Nephron progenitor cell (in vitro differentiated cells): ENCODE data around the gene ATP9B.
A peak's percentile ranks its signal among the peaks of the same experiment; 100 is the strongest.

Experiments
- DNase-seq: peaks from one replicate; pipeline ENCODE4 v3.0.0; 2021
- H3K27ac Mint-ChIP-seq: 2 replicates; pipeline ENCODE4 v1.8.0; 2021; ENCODE audit warnings: mild to moderate bottlenecking, moderate library complexity, mixed read lengths
- H3K27me3 Mint-ChIP-seq: 2 replicates; pipeline ENCODE4 v1.8.0; 2021; ENCODE audit warnings: mild to moderate bottlenecking, low read depth, mixed read lengths; ENCODE audit not compliant: poor library complexity
- H3K36me3 Mint-ChIP-seq: 2 replicates; pipeline ENCODE4 v1.8.0; 2021; ENCODE audit warnings: low read depth, mixed read lengths
- H3K4me1 Mint-ChIP-seq: 2 replicates; pipeline ENCODE4 v1.8.0; 2021; ENCODE audit warnings: mixed read lengths
- H3K4me3 Mint-ChIP-seq: 2 replicates; pipeline ENCODE4 v1.8.0; 2021; ENCODE audit warnings: mild to moderate bottlenecking, moderate library complexity, mixed read lengths
- H3K9me3 Mint-ChIP-seq: 2 replicates; pipeline ENCODE4 v1.8.0; 2021; ENCODE audit warnings: mild to moderate bottlenecking, moderate library complexity, mixed read lengths
- TF ChIP-seq, protein P1 (sequence below): fragments of 200-600 bp; sonication (generic); IDR thresholded peaks from 2 replicates; pipeline ENCODE4 v1.5.0; 2021; ENCODE audit warnings: antibody characterized with exemption

ATP9B gene

DNA sequence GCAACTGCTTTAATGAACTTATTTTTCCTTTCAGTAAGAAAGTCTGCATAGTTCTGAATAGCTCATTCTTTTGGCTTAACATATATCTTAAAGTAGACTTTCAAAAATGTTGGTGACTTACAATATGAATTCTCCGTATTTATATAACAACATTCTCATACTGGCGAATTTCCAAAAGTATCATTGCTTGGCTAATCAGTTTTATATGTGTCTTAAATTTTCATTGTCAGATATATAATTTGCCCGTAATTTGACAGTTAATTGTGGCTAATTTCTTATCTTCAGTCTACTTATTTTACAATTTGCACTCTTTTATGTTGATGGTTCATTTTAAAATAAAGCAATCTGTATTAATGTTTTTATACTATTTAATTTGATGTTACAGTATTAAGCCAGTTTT, 144.9 kb downstream of the ATP9B start:
- Mint-ChIP-seq H3K27ac (no peak overlapping the region), H3K9me3 (no peaks in the 10 kb centered on the region), H3K4me1 (no peaks in the 10 kb centered on the region), H3K36me3 (peaks cover 26% of the 10 kb centered on the region), H3K27me3 (no peaks in the 10 kb centered on the region), H3K4me3 (no peak overlapping the region)
- DNase-seq: no peak
- TF ChIP-seq, protein P1, sequence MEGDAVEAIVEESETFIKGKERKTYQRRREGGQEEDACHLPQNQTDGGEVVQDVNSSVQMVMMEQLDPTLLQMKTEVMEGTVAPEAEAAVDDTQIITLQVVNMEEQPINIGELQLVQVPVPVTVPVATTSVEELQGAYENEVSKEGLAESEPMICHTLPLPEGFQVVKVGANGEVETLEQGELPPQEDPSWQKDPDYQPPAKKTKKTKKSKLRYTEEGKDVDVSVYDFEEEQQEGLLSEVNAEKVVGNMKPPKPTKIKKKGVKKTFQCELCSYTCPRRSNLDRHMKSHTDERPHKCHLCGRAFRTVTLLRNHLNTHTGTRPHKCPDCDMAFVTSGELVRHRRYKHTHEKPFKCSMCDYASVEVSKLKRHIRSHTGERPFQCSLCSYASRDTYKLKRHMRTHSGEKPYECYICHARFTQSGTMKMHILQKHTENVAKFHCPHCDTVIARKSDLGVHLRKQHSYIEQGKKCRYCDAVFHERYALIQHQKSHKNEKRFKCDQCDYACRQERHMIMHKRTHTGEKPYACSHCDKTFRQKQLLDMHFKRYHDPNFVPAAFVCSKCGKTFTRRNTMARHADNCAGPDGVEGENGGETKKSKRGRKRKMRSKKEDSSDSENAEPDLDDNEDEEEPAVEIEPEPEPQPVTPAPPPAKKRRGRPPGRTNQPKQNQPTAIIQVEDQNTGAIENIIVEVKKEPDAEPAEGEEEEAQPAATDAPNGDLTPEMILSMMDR: no peak

DNA sequence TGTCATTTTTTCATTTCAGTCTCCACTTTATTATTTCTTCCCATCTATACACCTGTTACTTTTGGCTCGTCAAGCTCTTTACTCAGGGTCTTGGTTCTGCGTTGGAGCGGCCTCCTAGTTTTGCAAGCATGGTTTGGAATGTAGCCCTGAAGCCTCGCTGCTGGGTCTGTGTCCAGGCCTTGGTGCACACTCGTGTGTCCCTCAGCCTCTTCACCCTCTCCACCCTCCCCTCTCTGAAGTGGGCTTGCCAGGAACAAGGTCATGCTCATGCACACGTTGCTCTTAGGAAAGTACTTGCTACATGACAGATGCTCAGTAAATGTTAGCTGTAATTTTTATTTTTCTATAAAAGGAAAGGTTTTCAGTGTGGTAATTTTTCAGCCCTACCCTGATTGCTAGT, 147.0 kb downstream of the ATP9B start:
- Mint-ChIP-seq H3K27me3 (no peaks in the 10 kb centered on the region), H3K36me3 (peaks cover 26% of the 10 kb centered on the region), H3K4me1 (no peaks in the 10 kb centered on the region), H3K4me3 (no peak overlapping the region), H3K9me3 (no peaks in the 10 kb centered on the region), H3K27ac (peak overlapping the region; percentile 70)
- no peak for DNase-seq
- TF ChIP-seq, protein P1: no peak

DNA sequence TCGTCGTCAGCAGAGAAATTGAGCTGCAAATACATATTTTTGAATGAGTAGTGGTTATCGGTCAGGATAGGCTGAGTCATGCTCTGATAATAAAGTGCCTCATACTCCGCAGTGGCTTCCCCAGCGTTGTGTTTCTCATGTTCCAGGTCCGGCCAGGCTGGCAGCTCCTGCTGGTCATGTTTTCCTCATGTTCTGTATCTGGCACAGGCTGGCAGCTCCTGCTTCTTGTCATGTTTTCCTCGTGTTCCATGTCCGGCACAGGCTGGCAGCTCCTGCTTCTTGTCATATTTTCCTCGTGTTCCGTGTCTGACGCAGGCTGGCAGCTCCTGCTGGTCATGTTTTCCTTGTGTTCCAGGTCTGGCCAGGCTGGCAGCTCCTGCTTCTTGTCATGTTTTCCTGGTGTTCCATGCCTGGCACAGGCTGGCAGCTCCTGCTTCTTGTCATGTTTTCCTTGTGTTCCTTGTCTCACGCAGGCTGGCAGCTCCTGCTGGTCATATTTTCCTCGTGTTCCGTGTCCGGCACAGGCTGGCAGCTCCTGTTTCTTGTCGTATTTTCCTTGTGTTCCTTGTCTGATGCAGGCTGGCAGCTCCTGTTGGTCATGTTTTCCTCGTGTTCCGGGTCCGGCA, 148.9 kb downstream of the ATP9B start:
- TF ChIP-seq, protein P1: no peak
- Mint-ChIP-seq H3K27me3 (no peaks in the 10 kb centered on the region), H3K9me3 (no peaks in the 10 kb centered on the region), H3K4me3 (no peak overlapping the region), H3K27ac (peak overlapping the region; percentile 72), H3K4me1 (no peaks in the 10 kb centered on the region), H3K36me3 (peaks cover 31% of the 10 kb centered on the region)
- no peak for DNase-seq

DNA sequence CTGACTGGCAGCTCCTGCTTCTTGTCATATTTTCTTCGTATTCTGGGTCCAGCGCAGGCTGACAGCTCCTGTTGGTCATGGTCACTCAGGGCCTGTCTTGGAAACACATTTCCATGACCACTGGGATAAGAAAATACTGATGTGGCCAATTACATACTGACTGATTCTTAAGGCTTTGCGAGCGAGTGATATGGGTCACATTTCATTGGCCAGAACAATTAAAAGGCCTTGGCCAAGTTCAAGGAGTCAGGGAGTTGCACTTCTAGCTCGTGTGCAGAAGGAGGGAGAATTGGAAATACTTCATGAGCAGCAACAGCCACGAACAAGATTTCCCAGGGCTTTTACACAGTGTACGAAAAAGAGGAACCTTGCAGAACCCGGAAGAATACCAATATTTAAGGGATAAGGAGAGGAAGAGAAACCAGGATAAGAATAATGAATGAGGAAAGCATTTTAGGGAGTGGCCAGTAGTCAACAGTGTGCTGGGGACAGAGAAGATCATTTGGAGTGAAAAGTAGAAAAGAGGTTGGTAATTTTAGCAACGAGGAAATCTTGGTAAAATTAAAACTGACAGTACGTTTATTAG, 149.5 kb downstream of the ATP9B start:
- Mint-ChIP-seq H3K4me1 (no peaks in the 10 kb centered on the region), H3K4me3 (no peak overlapping the region), H3K36me3 (peaks cover 31% of the 10 kb centered on the region), H3K9me3 (no peaks in the 10 kb centered on the region), H3K27me3 (no peaks in the 10 kb centered on the region), H3K27ac (peak overlapping the region; percentile 72)
- TF ChIP-seq, protein P1: no peak
- no peak for DNase-seq

DNA sequence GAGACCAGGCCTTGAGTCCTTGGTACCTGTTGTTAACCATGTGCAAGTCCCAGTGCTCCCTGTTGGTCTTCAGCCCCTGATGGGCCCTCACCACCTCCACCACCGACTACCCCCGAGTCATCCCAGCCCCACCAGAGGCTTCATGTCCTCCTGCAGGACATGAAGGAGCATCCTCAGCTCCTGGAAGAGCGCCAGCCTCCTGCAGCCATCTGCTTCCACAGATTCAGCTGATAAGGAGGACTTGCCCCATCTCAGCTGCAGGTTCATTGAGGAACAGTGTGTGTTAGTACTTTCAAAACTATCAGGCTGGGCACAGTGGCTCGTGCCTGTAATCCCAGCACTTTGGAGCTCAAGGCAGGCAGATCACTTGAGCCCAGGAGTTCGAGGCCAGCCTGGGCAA, 151.9 kb downstream of the ATP9B start:
- H3K9me3 Mint-ChIP-seq: no peaks in the 10 kb centered on the region
- H3K27me3 Mint-ChIP-seq: no peaks in the 10 kb centered on the region
- TF ChIP-seq, protein P1: no peak
- no peak for DNase-seq
- H3K27ac Mint-ChIP-seq: no peak overlapping the region
- H3K36me3 Mint-ChIP-seq: peaks cover 27% of the 10 kb centered on the region
- H3K4me1 Mint-ChIP-seq: no peaks in the 10 kb centered on the region
- no peak overlapping the region for H3K4me3 Mint-ChIP-seq

DNA sequence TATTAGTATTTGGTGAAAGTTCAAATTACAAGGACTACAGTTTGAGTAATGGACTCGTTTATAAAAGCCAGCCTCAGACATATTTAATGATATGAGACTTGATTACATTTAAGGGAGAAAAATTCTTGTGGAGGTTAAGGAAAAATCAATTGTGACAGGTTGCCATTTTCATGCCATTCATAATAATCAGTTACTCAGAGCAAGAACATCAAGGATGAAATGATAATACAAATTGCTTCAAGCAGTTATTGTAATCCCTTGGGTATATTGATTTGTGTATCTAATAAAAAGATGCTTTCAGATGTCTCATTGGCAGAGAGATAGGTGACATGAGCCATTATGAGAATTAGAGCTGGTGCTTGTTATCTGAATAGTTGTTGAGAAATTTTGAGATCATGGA, 153.6 kb downstream of the ATP9B start:
- H3K27me3 Mint-ChIP-seq: no peaks in the 10 kb centered on the region
- no peak for DNase-seq
- H3K4me3 Mint-ChIP-seq: no peak overlapping the region
- no peaks in the 10 kb centered on the region for H3K4me1 Mint-ChIP-seq
- peaks cover 12% of the 10 kb centered on the region for H3K36me3 Mint-ChIP-seq
- TF ChIP-seq, protein P1: no peak
- no peak overlapping the region for H3K27ac Mint-ChIP-seq
- H3K9me3 Mint-ChIP-seq: no peaks in the 10 kb centered on the region
